ENCODE results near the gene PLCG2.

Gene PLCG2

GRCh38 chr16:81765111-81765919 is 13.8 kb upstream of the PLCG2 start:
- no peak for TF ChIP-seq CTCF (IDR thresholded peaks at IDR 0.05; ENCODE audit: control extremely low read depth, extremely low read depth, low read depth, missing control alignments)
- ChIA-PET CTCF (interaction anchor here (0.9 to 2.3 kb wide), 6 partner anchors 9 to 109 kb away, joined by 3 to 8 read pairs (median 4); partner anchors contain the start of gene PLCG2), POLR2A (interaction anchor here (0.5 kb wide), 1 partner anchor 138 kb away, joined by 3 read pairs; no protein-coding TSS in a partner anchor)
- DNase-seq (ENCODE audit: extremely low spot score) = no peak

- ChIA-PET CTCF (interaction anchor here (0.9 to 2.3 kb wide), 6 partner anchors 9 to 108 kb away, joined by 3 to 8 read pairs (median 4); partner anchors contain the start of gene PLCG2), POLR2A (no interaction called here)
- TF ChIP-seq CTCF (IDR thresholded peaks at IDR 0.05; ENCODE audit: control extremely low read depth, extremely low read depth, low read depth, missing control alignments) = no peak
- no peak for DNase-seq (ENCODE audit: extremely low spot score)
Measured at GRCh38 chr16:81765969-81766368, 13.1 kb upstream of the PLCG2 start.

- TF ChIP-seq CTCF (IDR thresholded peaks at IDR 0.05; ENCODE audit: control extremely low read depth, extremely low read depth, low read depth, missing control alignments) = no peak
- CTCF ChIA-PET = interaction anchor here (0.8 to 1.4 kb wide), 5 partner anchors 12 to 74 kb away, joined by 3 read pairs; no protein-coding TSS in a partner anchor
- POLR2A ChIA-PET = interaction anchor here (0.7 kb wide), 1 partner anchor 481 kb away, joined by 6 read pairs; no protein-coding TSS in a partner anchor
- DNase-seq (ENCODE audit: extremely low spot score) = no peak
Measured at GRCh38 chr16:81767987-81768592, 11.0 kb upstream of the PLCG2 start.

- no peak for TF ChIP-seq CTCF (IDR thresholded peaks at IDR 0.05; ENCODE audit: control extremely low read depth, extremely low read depth, low read depth, missing control alignments)
- ChIA-PET CTCF (interaction anchor here (1.2 to 4.4 kb wide), 5 partner anchors 13 to 49 kb away, joined by 3 to 23 read pairs (median 6); no protein-coding TSS in a partner anchor), POLR2A (no interaction called here)
- no peak for DNase-seq (ENCODE audit: extremely low spot score)
Measured at GRCh38 chr16:81770008-81770407, 9.1 kb upstream of the PLCG2 start.

- CTCF ChIA-PET = interaction anchor here (0.7 to 4.4 kb wide), 8 partner anchors 9 to 57 kb away, joined by 3 to 23 read pairs (median 4); no protein-coding TSS in a partner anchor
Measured at GRCh38 chr16:81774348-81774747, 4.7 kb upstream of the PLCG2 start.

More at GRCh38 chr16:81774348-81774747, 4.7 kb upstream of the PLCG2 start:
- DNase-seq (ENCODE audit: extremely low spot score) = no peak
- TF ChIP-seq CTCF (IDR thresholded peaks at IDR 0.05; ENCODE audit: control extremely low read depth, extremely low read depth, low read depth, missing control alignments) = no peak
- POLR2A ChIA-PET = interaction anchor here (1.3 kb wide), 1 partner anchor 22 kb away, joined by 4 read pairs; no protein-coding TSS in a partner anchor
